ENCODE results near the gene IFITM5. TPM values are rescaled to one million over a fixed set of nuclear protein-coding genes. Genes with fewer than 3 reads are reported as not detected.
A peak's percentile ranks its signal among the peaks of the same experiment; 100 is the strongest.
"Not testable (repeated sequence)": the region's sequence is repeated elsewhere in the genome, so short reads cannot be mapped to it uniquely, and the experiment has no call there.

The IFITM5 gene
- total RNA-seq, 4 donors from 2014 or later, result not detected

DNA sequence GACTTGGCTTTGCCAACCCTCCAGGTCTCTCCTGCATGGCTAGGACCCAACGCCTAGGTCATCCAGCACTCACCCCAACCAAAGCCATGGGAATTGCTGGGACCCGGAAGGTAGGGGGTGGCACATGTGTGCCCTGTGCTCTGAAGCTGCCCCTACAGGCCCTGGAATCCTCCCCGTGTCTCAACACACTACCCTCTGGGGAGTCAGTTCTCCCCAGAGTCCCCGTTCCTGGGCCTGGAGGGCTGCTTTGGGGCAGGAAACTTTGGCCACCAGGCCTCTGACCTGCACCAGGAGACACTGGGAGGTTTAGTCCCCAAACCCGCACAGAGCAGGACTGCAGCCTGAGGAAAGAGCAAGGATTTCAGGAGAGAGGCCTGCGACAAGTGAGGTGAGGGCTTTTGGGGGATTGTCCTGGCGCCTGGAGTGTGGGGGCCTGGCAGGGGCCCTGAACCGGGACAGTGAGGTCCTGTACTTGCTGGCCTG lies 14.0 kb upstream of the IFITM5 start:
- Histone ChIP-seq H3K27me3 (peaks cover 0 to 24% (median 0%) of the 10 kb centered on the region in 4 donors), H3K4me3 (peak overlapping the region in 3 of 4 donors; percentile 51 to 77 (median 55)), H3K36me3 (no peaks in the 10 kb centered on the region), H3K9me3 (no peaks in the 10 kb centered on the region), H3K27ac (peak overlapping the region; percentile 85 to 92 (median 88)), H3K4me1 (peaks cover 36 to 83% (median 43%) of the 10 kb centered on the region in 3 donors)
- intact Hi-C loops (cut with DNase I), result no loop called here
- WGBS, 2 donors, result 20% methylated on average over 1 to 2 of the region's 8 CpGs
- TF ChIP-seq, protein P1, sequence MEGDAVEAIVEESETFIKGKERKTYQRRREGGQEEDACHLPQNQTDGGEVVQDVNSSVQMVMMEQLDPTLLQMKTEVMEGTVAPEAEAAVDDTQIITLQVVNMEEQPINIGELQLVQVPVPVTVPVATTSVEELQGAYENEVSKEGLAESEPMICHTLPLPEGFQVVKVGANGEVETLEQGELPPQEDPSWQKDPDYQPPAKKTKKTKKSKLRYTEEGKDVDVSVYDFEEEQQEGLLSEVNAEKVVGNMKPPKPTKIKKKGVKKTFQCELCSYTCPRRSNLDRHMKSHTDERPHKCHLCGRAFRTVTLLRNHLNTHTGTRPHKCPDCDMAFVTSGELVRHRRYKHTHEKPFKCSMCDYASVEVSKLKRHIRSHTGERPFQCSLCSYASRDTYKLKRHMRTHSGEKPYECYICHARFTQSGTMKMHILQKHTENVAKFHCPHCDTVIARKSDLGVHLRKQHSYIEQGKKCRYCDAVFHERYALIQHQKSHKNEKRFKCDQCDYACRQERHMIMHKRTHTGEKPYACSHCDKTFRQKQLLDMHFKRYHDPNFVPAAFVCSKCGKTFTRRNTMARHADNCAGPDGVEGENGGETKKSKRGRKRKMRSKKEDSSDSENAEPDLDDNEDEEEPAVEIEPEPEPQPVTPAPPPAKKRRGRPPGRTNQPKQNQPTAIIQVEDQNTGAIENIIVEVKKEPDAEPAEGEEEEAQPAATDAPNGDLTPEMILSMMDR (IDR thresholded peaks at IDR 0.05), result no peak
- TF ChIP-seq POLR2A (IDR thresholded peaks at IDR 0.05), result no peak
- DNase-seq, result no peak

DNA sequence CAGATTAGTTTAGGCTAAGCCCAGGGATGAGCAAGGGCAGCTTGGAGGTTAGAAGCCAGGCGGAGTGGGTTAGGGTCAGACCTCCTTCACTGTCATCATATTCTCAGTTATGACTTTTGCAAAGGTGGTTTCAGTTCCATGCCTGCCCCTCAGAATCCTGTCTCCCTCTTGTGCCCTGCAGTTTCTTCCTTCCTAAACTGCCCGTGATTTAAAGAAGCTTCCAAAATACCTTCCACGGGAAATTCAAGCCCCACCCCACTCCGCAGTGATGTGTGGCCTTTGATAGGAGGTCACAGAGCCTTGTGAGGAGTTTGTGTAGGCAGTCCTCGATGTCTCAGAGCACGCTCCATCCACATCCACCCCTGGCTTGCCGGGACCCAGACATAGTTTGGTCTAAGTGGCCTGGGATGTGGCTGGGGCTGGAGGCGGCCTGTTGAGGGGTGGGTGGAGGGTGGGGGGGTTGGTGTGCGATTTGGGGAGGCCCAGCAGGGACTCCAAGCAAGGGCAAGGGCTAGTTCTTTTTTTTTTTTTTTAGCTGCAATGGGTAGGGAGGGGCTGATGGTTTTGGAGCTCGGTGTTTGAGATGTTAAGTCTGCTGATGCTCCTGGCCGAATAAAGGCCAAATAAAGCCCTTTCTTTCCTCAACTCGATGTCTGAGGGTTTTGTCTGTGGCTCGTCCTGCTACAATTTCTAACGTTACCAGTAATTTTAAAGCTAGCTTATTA lies 12.9 kb upstream of the IFITM5 start:
- peak overlapping the region in 3 of 4 donors; percentile 31 to 64 (median 38) for H3K4me3 ChIP-seq
- H3K9me3 ChIP-seq, result no peaks in the 10 kb centered on the region
- TF ChIP-seq, protein P1 (IDR thresholded peaks at IDR 0.05), result no peak
- TF ChIP-seq POLR2A (IDR thresholded peaks at IDR 0.05), result peak in 1 of 4 donors; percentile 19
- no peak for DNase-seq
- peaks cover 0 to 20% (median 0%) of the 10 kb centered on the region in 4 donors for H3K27me3 ChIP-seq
- intact Hi-C loops (cut with DNase I), result no loop called here
- H3K27ac ChIP-seq, result peak overlapping the region; percentile 85 to 92 (median 88)
- 28 to 37% methylated on average over 10 to 14 of the region's 14 CpGs for WGBS, 2 donors
- H3K36me3 ChIP-seq, result no peaks in the 10 kb centered on the region
- peaks cover 36 to 88% (median 43%) of the 10 kb centered on the region in 3 donors for H3K4me1 ChIP-seq

DNA sequence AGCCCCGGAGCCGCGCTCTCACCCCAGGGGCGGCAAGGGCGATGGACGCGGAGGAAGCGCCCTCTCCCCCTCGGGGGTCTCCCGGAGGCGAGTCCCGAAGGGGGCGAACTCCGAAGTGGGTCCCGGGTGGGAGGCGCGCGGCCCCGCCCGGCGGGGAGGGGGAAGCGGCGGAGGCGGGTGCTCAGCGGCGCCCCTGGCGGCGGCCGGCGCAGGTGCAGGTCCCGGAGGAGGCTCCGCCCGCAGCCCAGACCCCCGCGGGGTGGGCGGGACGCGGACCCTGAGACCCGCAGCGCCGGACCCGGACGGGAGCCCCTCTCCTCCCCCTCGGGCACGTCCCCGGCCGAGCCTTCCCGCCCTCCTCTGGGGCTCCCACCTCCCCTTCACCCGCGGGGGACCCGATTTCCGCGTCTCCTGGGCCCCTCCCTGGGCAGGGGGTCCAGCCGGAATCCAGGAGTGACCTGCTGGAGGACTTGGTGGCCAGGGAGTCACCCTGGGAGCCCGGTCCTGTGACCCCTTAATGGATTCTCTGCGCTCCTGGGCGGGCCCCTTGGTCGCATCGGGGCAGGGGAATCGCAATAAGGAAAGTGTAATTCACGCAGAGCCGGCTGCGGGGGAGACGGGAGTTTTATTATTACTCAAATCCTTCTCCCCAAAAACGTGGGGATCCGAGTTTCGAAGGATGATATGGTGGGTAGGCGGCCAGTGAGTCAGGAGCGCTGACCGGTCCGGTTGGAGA lies 11.9 kb upstream of the IFITM5 start:
- H3K27ac ChIP-seq, result peak overlapping the region; percentile 85 to 92 (median 88)
- H3K27me3 ChIP-seq; H3K9me3 ChIP-seq; DNase-seq; intact Hi-C loops (cut with DNase I); H3K36me3 ChIP-seq: not testable (repeated sequence)
- peak overlapping the region; percentile 13 to 64 (median 34) for H3K4me3 ChIP-seq
- WGBS, 2 donors, result no CpG with 5 or more reads among the region's 71 CpGs
- peaks cover 29 to 86% (median 47%) of the 10 kb centered on the region in 3 donors for H3K4me1 ChIP-seq

DNA sequence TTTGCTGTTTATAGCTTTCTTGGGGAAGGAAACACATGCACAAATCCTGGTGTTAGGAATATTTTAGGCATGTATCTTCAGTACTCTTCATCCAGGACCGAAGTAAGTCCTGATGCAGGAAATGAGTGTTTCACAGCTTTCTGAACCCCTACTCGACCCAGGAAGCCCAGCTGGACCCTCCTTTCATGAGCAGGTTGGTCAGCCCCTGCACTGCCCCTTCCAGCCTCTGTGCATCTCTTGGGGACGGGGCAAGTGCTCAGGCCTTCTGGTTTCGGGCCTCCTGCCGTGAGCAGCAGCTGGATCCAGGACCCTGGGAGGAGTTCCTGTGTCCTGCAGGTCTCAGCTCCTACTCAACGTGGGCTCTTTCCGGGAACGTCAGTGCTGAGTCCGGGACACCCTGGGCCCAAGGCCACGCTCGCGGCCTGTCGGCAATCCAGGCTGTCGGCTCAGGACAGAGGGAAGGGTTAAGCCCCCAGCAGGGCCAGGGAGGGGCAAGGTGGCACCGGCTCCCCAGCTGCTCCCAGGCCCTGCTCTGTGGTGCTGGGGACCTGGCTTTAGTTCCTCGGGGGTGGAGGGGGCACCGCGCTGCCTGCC lies 10.8 kb upstream of the IFITM5 start:
- TF ChIP-seq, protein P1 (IDR thresholded peaks at IDR 0.05), result peak in 1 of 6 experiments; percentile 8
- WGBS, 2 donors, result 0 to 6% methylated on average over 2 of the region's 18 CpGs
- H3K27me3 ChIP-seq; intact Hi-C loops (cut with DNase I); DNase-seq; H3K36me3 ChIP-seq; H3K9me3 ChIP-seq: not testable (repeated sequence)
- H3K4me3 ChIP-seq, result peak overlapping the region in 3 of 4 donors; percentile 42 to 70 (median 51)
- peak overlapping the region; percentile 83 to 93 (median 86) for H3K27ac ChIP-seq
- H3K4me1 ChIP-seq, result peaks cover 23 to 85% (median 43%) of the 10 kb centered on the region in 3 donors

DNA sequence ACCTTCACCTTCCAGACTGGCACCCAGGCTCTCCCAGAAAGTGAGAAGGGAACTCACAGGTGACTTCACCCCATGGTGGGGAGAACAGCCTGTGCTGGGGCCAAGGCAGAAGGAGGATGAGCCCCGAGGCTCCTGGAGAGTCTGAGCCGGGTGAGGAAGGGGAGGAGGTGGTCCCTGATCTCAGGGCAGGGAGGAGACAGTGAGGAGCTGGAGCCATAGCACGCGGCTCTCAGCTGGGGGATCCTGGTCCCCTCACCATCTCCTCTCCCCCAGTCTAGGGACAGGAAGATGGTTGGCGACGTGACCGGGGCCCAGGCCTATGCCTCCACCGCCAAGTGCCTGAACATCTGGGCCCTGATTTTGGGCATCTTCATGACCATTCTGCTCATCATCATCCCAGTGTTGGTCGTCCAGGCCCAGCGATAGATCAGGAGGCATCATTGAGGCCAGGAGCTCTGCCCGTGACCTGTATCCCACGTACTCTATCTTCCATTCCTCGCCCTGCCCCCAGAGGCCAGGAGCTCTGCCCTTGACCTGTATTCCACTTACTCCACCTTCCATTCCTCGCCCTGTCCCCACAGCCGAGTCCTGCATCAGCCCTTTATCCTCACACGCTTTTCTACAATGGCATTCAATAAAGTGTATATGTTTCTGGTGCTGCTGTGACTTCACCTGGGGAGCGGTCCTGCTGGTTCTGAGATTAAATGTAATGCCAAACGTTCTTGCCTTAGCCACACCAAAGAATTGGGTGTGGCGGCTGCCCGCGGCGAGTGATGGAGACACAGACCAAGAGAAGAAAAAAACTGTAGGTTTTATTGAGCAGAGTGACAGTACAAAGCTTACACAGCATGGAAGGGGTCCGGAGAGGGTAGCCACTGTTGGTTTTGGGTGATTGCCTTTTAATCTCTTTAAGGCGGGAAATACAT lies 9.7 kb upstream of the IFITM5 start:
- Histone ChIP-seq H3K4me1 (peaks cover 23 to 82% (median 46%) of the 10 kb centered on the region in 3 donors), H3K27ac (peak overlapping the region; percentile 83 to 93 (median 86)), H3K4me3 (peak overlapping the region; percentile 22 to 70 (median 46))
- 15 to 29% methylated on average over 15 of the region's 24 CpGs for WGBS, 2 donors
- H3K9me3 ChIP-seq; DNase-seq; H3K27me3 ChIP-seq; intact Hi-C loops (cut with DNase I); H3K36me3 ChIP-seq: not testable (repeated sequence)
